Calu3 (cell line): Measurements from ENCODE around the gene PAX2. TPM values are rescaled to one million over a fixed set of nuclear protein-coding genes. Genes with fewer than 3 reads are reported as not detected.

Experiments
- BruUV-seq: library from RNA; stranded (reverse); fragments of 400-500 nt; replicated peaks from 2 replicates; lab custom pipeline; 2021; lab: Mats Ljungman, UMichigan
- CTCF ChIA-PET: fragments of 300-600 bp; sonication (Branson Sonifier 250); formaldehyde crosslinking; loops from one replicate; lab custom pipeline; 2022; ENCODE audit warnings: antibody characterized with exemption; lab: Charles Lee
- DNase-seq: peaks from one replicate; pipeline ENCODE4 v3.0.0; 2022
- H3K27ac Mint-ChIP-seq: one replicate; pipeline ENCODE4 v1.8.0; 2022; ENCODE audit warnings: mixed read lengths; ENCODE audit not compliant: unreplicated experiment
- H3K27me3 Mint-ChIP-seq: one replicate; pipeline ENCODE4 v1.8.0; 2022; ENCODE audit warnings: mixed read lengths; ENCODE audit not compliant: unreplicated experiment
- H3K36me3 Mint-ChIP-seq: one replicate; pipeline ENCODE4 v1.8.0; 2022; ENCODE audit warnings: mild to moderate bottlenecking, moderate library complexity, mixed read lengths; ENCODE audit not compliant: insufficient read depth, unreplicated experiment
- H3K4me1 Mint-ChIP-seq: one replicate; pipeline ENCODE4 v1.8.0; 2022; ENCODE audit warnings: mild to moderate bottlenecking, low read depth, mixed read lengths; ENCODE audit not compliant: unreplicated experiment
- H3K4me3 Mint-ChIP-seq: one replicate; pipeline ENCODE4 v1.8.0; 2022; ENCODE audit warnings: mild to moderate bottlenecking, low read depth, moderate library complexity, mixed read lengths; ENCODE audit not compliant: unreplicated experiment
- H3K9me3 Mint-ChIP-seq: one replicate; pipeline ENCODE4 v1.8.0; 2022; ENCODE audit warnings: low read depth, mixed read lengths; ENCODE audit not compliant: unreplicated experiment
- CTCF ChIP-seq: fragments of 200-600 bp; IDR thresholded peaks from one replicate; pipeline ENCODE4 v1.8.0; 2022; ENCODE audit warnings: antibody characterized with exemption; ENCODE audit not compliant: unreplicated experiment
- intact Hi-C: fragments of 100-400 bp; cut with micrococcal nuclease; formaldehyde crosslinking; loops from one replicate; pipeline ENCODE4 v1.10.0; 2022; ENCODE audit not compliant: unreplicated experiment
- total RNA-seq: library from RNA; stranded (reverse); gene quantifications from 2 replicates; pipeline ENCODE4 v1.2.3, GENCODE V29; 2022

Gene PAX2
- total RNA-seq, 1 experiment from 2014 or later = not detected

GRCh38 chr10:100799881-100800280 is 54.5 kb downstream of the PAX2 start:
- CTCF ChIA-PET = no interaction called here
- Mint-ChIP-seq H3K36me3 (no peaks in the 10 kb centered on the region), H3K4me1 (peaks cover 8% of the 10 kb centered on the region), H3K4me3 (no peak overlapping the region), H3K27me3 (peaks cover 95% of the 10 kb centered on the region), H3K9me3 (no peaks in the 10 kb centered on the region), H3K27ac (no peak overlapping the region)
- TF ChIP-seq CTCF = no peak
- intact Hi-C loops = no loop called here
- BruUV-seq = no TSS peak
- DNase-seq = no peak

- DNase-seq = no peak
- no peaks in the 10 kb centered on the region for H3K36me3 Mint-ChIP-seq
- TF ChIP-seq CTCF = no peak
- intact Hi-C loops = no loop called here
- no peak overlapping the region for H3K27ac Mint-ChIP-seq
- H3K4me1 Mint-ChIP-seq = peaks cover 8% of the 10 kb centered on the region
- no peaks in the 10 kb centered on the region for H3K9me3 Mint-ChIP-seq
- peaks cover 95% of the 10 kb centered on the region for H3K27me3 Mint-ChIP-seq
- CTCF ChIA-PET = interaction anchor here (0.6 kb wide), 3 partner anchors 87 to 1469 kb away, joined by 3 to 5 read pairs (median 3); no protein-coding TSS in a partner anchor
- BruUV-seq = no TSS peak
- no peak overlapping the region for H3K4me3 Mint-ChIP-seq
Observed at GRCh38 chr10:100800931-100801330, 55.5 kb downstream of the PAX2 start.

GRCh38 chr10:100802196-100802595 is 56.8 kb downstream of the PAX2 start:
- Mint-ChIP-seq H3K36me3 (no peaks in the 10 kb centered on the region), H3K27ac (no peak overlapping the region), H3K9me3 (no peaks in the 10 kb centered on the region), H3K4me1 (peaks cover 8% of the 10 kb centered on the region), H3K4me3 (no peak overlapping the region), H3K27me3 (peaks cover 95% of the 10 kb centered on the region)
- CTCF ChIA-PET = no interaction called here
- no peak for DNase-seq
- TF ChIP-seq CTCF = no peak
- intact Hi-C loops = no loop called here
- BruUV-seq = no TSS peak

GRCh38 chr10:100802607-100803006 is 57.2 kb downstream of the PAX2 start:
- TF ChIP-seq CTCF = no peak
- H3K27me3 Mint-ChIP-seq = peaks cover 95% of the 10 kb centered on the region
- no TSS peak for BruUV-seq
- no peak for DNase-seq
- no peaks in the 10 kb centered on the region for H3K9me3 Mint-ChIP-seq
- no peaks in the 10 kb centered on the region for H3K36me3 Mint-ChIP-seq
- CTCF ChIA-PET = interaction anchor here (1.0 kb wide), 1 partner anchor 12 kb away, joined by 3 read pairs; no protein-coding TSS in a partner anchor
- peaks cover 8% of the 10 kb centered on the region for H3K4me1 Mint-ChIP-seq
- H3K27ac Mint-ChIP-seq = no peak overlapping the region
- no peak overlapping the region for H3K4me3 Mint-ChIP-seq
- intact Hi-C loops = no loop called here
